ENCODE results near the gene AFAP1.
"Not testable (repeated sequence)": the region's sequence is repeated elsewhere in the genome, so short reads cannot be mapped to it uniquely, and the experiment has no call there.

Gene AFAP1

GRCh38 chr4:7924163-7924562 is 15.5 kb downstream of the AFAP1 start:
- DNase-seq (ENCODE audit: low spot score): no peak
- ChIA-PET CTCF (no interaction called here), POLR2A (ENCODE audit: low non-redundant PET) (no interaction called here)
- H3K27ac ChIP-seq: no peak overlapping the region
- TF ChIP-seq, protein P1, sequence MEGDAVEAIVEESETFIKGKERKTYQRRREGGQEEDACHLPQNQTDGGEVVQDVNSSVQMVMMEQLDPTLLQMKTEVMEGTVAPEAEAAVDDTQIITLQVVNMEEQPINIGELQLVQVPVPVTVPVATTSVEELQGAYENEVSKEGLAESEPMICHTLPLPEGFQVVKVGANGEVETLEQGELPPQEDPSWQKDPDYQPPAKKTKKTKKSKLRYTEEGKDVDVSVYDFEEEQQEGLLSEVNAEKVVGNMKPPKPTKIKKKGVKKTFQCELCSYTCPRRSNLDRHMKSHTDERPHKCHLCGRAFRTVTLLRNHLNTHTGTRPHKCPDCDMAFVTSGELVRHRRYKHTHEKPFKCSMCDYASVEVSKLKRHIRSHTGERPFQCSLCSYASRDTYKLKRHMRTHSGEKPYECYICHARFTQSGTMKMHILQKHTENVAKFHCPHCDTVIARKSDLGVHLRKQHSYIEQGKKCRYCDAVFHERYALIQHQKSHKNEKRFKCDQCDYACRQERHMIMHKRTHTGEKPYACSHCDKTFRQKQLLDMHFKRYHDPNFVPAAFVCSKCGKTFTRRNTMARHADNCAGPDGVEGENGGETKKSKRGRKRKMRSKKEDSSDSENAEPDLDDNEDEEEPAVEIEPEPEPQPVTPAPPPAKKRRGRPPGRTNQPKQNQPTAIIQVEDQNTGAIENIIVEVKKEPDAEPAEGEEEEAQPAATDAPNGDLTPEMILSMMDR (conservative IDR thresholded peaks at IDR 0.05; ENCODE audit: low read depth): no peak

DNA sequence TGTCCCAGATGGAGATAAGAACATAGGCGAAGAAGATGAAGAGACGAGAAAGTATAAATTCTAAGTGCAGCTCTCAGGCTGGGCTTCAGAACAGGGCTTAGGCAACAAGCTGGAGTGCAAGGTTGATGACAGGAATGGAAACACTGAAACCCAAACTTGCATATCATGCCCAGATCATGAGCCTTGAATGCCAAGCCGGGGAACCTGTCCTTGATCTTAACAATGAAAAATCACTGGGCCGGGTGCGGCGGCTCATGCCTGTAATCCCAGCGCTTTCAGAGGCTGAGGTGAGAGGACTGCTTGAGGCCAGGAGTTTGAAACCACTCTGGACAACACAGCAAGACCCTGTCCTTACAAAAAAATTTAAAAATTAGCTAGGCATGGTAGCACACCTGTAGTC is 17.2 kb downstream of the AFAP1 start:
- POLR2A ChIA-PET (ENCODE audit: low non-redundant PET): no interaction called here
- TF ChIP-seq, protein P1 (conservative IDR thresholded peaks at IDR 0.05; ENCODE audit: low read depth): no peak
- CTCF ChIA-PET: interaction anchor here (1.0 kb wide), 1 partner anchor 118 kb away, joined by 5 read pairs; no protein-coding TSS in a partner anchor
- DNase-seq (ENCODE audit: low spot score): no peak
- H3K27ac ChIP-seq: no peak overlapping the region

- TF ChIP-seq, protein P1 (conservative IDR thresholded peaks at IDR 0.05; ENCODE audit: low read depth): no peak
- CTCF ChIA-PET: no interaction called here
- POLR2A ChIA-PET (ENCODE audit: low non-redundant PET): no interaction called here
- H3K27ac ChIP-seq: no peak overlapping the region
- DNase-seq (ENCODE audit: low spot score): no peak
Measured at GRCh38 chr4:7918981-7919380, 20.7 kb downstream of the AFAP1 start.

- POLR2A ChIA-PET (ENCODE audit: low non-redundant PET); H3K27ac ChIP-seq; DNase-seq (ENCODE audit: low spot score); CTCF ChIA-PET: not testable (repeated sequence)
Measured at GRCh38 chr4:7918187-7918586, 21.5 kb downstream of the AFAP1 start.

- TF ChIP-seq, protein P1 (conservative IDR thresholded peaks at IDR 0.05; ENCODE audit: low read depth): no peak
- DNase-seq (ENCODE audit: low spot score): no peak
- CTCF ChIA-PET: no interaction called here
- H3K27ac ChIP-seq: no peak overlapping the region
- POLR2A ChIA-PET (ENCODE audit: low non-redundant PET): no interaction called here
Measured at GRCh38 chr4:7917669-7918068, 22.0 kb downstream of the AFAP1 start.

DNA sequence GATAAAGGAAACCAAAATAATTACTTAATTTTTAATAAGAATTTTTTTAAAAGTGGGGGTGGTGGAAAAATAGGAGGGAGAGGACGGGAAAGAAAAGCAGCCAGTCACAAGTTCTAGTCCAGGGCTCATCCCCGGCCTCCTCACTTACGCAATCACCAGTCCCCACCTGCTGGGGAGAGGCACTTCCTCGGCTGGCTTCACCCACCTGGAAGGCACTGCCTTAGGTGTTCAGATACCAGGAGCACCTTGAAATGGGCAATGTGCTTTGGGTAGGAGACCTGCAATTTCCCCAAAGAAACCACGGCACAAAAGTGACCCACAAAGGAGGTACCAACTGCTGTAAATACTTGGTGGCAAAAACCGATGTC is 23.8 kb downstream of the AFAP1 start:
- ChIA-PET CTCF (no interaction called here), POLR2A (ENCODE audit: low non-redundant PET) (interaction anchor here (0.6 kb wide), 1 partner anchor 246 kb away, joined by 3 read pairs; no protein-coding TSS in a partner anchor)
- no peak overlapping the region for H3K27ac ChIP-seq
- DNase-seq (ENCODE audit: low spot score): no peak
- TF ChIP-seq, protein P1 (conservative IDR thresholded peaks at IDR 0.05; ENCODE audit: low read depth): no peak

DNA sequence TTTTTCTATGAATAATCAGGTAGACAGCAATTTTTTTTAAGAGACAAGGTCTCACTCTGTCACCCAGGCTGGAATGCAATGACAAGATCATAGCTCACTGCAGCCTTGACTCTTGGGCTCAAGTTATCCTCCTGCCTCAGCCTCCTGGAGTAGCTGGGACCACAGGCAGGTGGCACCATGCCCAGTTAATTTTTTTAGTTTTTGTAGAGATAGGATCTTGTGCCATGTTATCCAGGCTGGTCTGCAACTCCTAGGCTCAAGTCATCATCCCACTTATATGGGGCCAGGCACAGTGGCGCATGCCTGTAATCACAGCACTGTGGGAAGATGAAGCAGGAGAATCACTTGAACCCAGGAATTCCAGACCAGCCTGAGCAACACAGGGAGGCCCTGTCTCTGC is 26.8 kb downstream of the AFAP1 start:
- CTCF ChIA-PET: no interaction called here
- H3K27ac ChIP-seq: no peak overlapping the region
- POLR2A ChIA-PET (ENCODE audit: low non-redundant PET): no interaction called here
- TF ChIP-seq, protein P1 (conservative IDR thresholded peaks at IDR 0.05; ENCODE audit: low read depth): no peak
- DNase-seq (ENCODE audit: low spot score): no peak

Data from RWPE1 (cell line).